Body of pancreas (tissue), 4 donors: Measurements from ENCODE around the gene PRSS1.

Source experiments
- CTCF ChIP-seq, 7 experiments: fragments of 450-650 bp in 4 of 7; fragments of 200-600 bp in 3 of 7; sonication (generic) in 3 of 7; IDR thresholded peaks; one replicate each; pipeline ENCODE4 v1.5.1; 2016 to 2019; ENCODE audit warnings: antibody characterized with exemption in 7 of 7
- POLR2A ChIP-seq, 3 donors: fragments of 450-650 bp; IDR thresholded peaks; one replicate each; pipeline ENCODE4 v1.6.1; 2016; ENCODE audit warnings: antibody characterized with exemption in 3 of 3, mild to moderate bottlenecking in 2 of 3

- TF ChIP-seq CTCF (IDR thresholded peaks at IDR 0.05) (no peak), POLR2A (IDR thresholded peaks at IDR 0.05) (no peak)
Observed at GRCh38 chr7:142746264-142746663, 3.0 kb upstream of the PRSS1 start.
